HEK293 (cell line): ENCODE data around the gene OR1F1.

Experiments used
- ZBTB8A ChIP-seq: fragments of 450-650 bp; formaldehyde crosslinking; IDR thresholded peaks from 2 replicates; pipeline ENCODE4 v1.5.1; 2016; ENCODE audit warnings: missing biosample characterization, missing genetic modification characterization
- ZNF140 ChIP-seq: fragments of 450-650 bp; formaldehyde crosslinking; IDR thresholded peaks from 2 replicates; pipeline ENCODE4 v1.5.1; 2016; ENCODE audit warnings: missing biosample characterization, missing genetic modification characterization
- ZNF202 ChIP-seq: fragments of 450-650 bp; formaldehyde crosslinking; IDR thresholded peaks from 2 replicates; pipeline ENCODE4 v1.5.1; 2016; ENCODE audit warnings: missing biosample characterization, missing genetic modification characterization, borderline replicate concordance
- ZNF404 ChIP-seq: fragments of 450-650 bp; formaldehyde crosslinking; IDR thresholded peaks from 2 replicates; pipeline ENCODE4 v1.5.1; 2017; ENCODE audit warnings: missing biosample characterization, missing genetic modification characterization
- TF ChIP-seq, protein P1 (sequence below): fragments of 450-650 bp; formaldehyde crosslinking; IDR thresholded peaks from 2 replicates; pipeline ENCODE4 v1.5.1; 2016; ENCODE audit warnings: missing biosample characterization, missing genetic modification characterization
- TF ChIP-seq, protein P2 (sequence below): fragments of 450-650 bp; formaldehyde crosslinking; IDR thresholded peaks from 2 replicates; pipeline ENCODE4 v1.5.1; 2016; ENCODE audit warnings: missing biosample characterization, missing genetic modification characterization

DNA sequence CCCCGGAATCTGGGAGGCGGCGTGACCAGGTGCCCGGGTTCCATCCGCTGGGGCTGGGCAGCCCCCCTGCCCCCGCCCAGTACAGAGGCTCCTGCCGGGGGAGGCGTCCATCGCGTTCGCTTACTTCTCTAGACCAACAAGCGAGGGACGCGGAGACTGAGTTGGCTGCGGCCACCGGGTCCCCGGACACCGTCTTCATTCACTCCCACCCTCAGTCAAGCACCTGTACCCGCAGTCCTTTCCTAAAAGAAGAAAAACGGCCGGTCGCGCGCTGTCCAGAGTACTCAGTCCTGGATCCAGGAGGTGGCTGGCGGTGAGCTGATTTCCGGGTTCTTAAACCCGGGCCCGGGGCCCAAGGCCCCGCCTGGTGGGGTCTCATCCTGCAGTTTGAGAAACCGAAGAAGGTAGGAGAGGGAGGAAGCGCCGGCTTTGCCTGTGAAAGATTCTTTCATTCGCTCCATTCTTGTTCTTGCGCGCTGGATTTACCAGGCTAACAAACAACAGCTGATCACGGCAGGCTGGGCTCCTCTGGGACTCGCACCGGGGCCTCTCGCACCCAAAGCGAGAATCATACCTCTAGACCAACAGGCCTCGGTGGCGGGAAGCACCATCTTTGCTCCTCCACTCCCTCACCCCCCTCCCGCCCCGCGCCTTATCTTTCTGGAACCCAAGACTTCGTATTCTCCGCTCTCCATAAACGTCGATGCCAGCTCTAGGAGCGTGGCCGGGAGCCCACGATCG lies 17.4 kb upstream of the OR1F1 start:
- TF ChIP-seq, protein P1, sequence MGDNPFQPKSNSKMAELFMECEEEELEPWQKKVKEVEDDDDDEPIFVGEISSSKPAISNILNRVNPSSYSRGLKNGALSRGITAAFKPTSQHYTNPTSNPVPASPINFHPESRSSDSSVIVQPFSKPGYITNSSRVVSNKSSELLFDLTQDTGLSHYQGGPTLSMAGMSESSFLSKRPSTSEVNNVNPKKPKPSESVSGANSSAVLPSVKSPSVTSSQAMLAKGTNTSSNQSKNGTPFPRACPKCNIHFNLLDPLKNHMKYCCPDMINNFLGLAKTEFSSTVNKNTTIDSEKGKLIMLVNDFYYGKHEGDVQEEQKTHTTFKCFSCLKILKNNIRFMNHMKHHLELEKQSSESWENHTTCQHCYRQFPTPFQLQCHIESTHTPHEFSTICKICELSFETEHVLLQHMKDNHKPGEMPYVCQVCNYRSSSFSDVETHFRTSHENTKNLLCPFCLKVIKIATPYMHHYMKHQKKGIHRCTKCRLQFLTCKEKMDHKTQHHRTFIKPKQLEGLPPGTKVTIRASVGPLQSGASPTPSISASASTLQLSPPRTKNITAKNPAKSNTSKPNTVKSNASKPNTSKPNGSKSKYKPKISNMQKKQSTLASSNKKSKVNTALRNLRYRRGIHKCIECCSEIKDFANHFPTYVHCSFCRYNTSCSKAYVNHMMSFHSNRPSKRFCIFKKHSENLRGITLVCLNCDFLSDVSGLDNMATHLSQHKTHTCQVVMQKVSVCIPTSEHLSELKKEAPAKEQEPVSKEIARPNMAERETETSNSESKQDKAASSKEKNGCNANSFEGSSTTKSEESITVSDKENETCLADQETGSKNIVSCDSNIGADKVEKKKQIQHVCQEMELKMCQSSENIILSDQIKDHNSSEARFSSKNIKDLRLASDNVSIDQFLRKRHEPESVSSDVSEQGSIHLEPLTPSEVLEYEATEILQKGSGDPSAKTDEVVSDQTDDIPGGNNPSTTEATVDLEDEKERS (tag by site-specific recombination): no peak
- TF ChIP-seq ZNF140 (no peak), ZNF404 (tag by site-specific recombination) (no peak), ZNF202 (tag by site-specific recombination) (no peak), ZBTB8A (tag by site-specific recombination) (no peak)
- TF ChIP-seq, protein P2, sequence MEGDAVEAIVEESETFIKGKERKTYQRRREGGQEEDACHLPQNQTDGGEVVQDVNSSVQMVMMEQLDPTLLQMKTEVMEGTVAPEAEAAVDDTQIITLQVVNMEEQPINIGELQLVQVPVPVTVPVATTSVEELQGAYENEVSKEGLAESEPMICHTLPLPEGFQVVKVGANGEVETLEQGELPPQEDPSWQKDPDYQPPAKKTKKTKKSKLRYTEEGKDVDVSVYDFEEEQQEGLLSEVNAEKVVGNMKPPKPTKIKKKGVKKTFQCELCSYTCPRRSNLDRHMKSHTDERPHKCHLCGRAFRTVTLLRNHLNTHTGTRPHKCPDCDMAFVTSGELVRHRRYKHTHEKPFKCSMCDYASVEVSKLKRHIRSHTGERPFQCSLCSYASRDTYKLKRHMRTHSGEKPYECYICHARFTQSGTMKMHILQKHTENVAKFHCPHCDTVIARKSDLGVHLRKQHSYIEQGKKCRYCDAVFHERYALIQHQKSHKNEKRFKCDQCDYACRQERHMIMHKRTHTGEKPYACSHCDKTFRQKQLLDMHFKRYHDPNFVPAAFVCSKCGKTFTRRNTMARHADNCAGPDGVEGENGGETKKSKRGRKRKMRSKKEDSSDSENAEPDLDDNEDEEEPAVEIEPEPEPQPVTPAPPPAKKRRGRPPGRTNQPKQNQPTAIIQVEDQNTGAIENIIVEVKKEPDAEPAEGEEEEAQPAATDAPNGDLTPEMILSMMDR: no peak
